T-cell (primary cell): Measurements from ENCODE around the gene USP3. TPM values are rescaled to one million over a fixed set of nuclear protein-coding genes. Genes with fewer than 3 reads are reported as not detected.

ENCODE experiments used
- ATAC-seq, 4 experiments: fragments of 200-7000 bp in 3 of 4; fragments of 150-1000 bp in 1 of 4; cut with Tn5 transposase; replicated peaks in 1 of 4; 1 replicate in 3 of 4; 2 replicates in 1 of 4; pipeline ENCODE4 v1.10.0; 2021; ENCODE audit warnings: moderate library complexity in 3 of 4, mild to moderate bottlenecking in 2 of 4, moderate number of reproducible peaks in 1 of 4
- CTCF ChIA-PET, 2 donors: fragments of 300-600 bp; sonication (Branson Sonifier 250); formaldehyde crosslinking; loops; one replicate each; lab custom pipeline; 2022; ENCODE audit warnings: antibody characterized with exemption in 2 of 2; lab: Charles Lee
- POLR2A ChIA-PET, 2 donors: fragments of 300-600 bp; sonication (Branson Sonifier 250); formaldehyde crosslinking; loops; one replicate each; lab custom pipeline; 2022; ENCODE audit warnings: antibody characterized with exemption in 2 of 2; lab: Charles Lee
- DNase-seq, 35 experiments: peaks; one replicate each; pipeline versions ENCODE4 v3.0.0 to v3.0.0-alpha.2; 2013 to 2023
- H3K27ac ChIP-seq: one replicate; pipeline ENCODE4 v1.5.1; 2013; ENCODE audit warnings: low read length
- H3K27me3 ChIP-seq, 2 experiments: replicated peaks in 1 of 2; 1 replicate in 1 of 2; 2 replicates in 1 of 2; pipeline versions ENCODE4 v1.6.1 to v1.7.0; 2013; ENCODE audit warnings: low read length in 1 of 2, mixed read lengths in 1 of 2; ENCODE audit not compliant: control insufficient read depth in 2 of 2, insufficient read depth in 2 of 2; ENCODE audit errors: extremely low read depth in 1 of 2
- H3K36me3 ChIP-seq, 2 donors: 1 replicate in 1 of 2; 2 replicates in 1 of 2; pipeline versions ENCODE4 v1.6.1 to v1.7.0; 2013; ENCODE audit warnings: low read length in 1 of 2; ENCODE audit not compliant: control insufficient read depth in 2 of 2, insufficient read depth in 1 of 2; ENCODE audit errors: extremely low read depth in 1 of 2
- H3K4me1 ChIP-seq, 2 experiments: 1 replicate in 1 of 2; 2 replicates in 1 of 2; pipeline versions ENCODE4 v1.6.1 to v1.7.0; 2013; ENCODE audit warnings: low read length in 2 of 2, mixed read lengths in 1 of 2; ENCODE audit not compliant: insufficient read depth in 2 of 2, control insufficient read depth in 1 of 2; ENCODE audit errors: extremely low read depth in 1 of 2
- H3K4me3 ChIP-seq, 2 donors: 1 replicate in 1 of 2; 2 replicates in 1 of 2; pipeline versions ENCODE4 v1.5.1 to v1.7.0; 2013; ENCODE audit warnings: mild to moderate bottlenecking in 2 of 2, low read length in 1 of 2, moderate library complexity in 1 of 2; ENCODE audit not compliant: control insufficient read depth in 1 of 2; ENCODE audit errors: extremely low read depth in 1 of 2
- H3K9me3 ChIP-seq: 2 replicates; pipeline ENCODE4 v1.7.0; 2013
- H3K27ac Mint-ChIP-seq, 2 donors: one replicate each; pipeline ENCODE4 v1.8.0; 2020 to 2021; ENCODE audit warnings: mild to moderate bottlenecking in 2 of 2, mixed read lengths in 2 of 2
- H3K27me3 Mint-ChIP-seq, 2 donors: one replicate each; pipeline ENCODE4 v1.8.0; 2021 to 2022; ENCODE audit warnings: mixed read lengths in 2 of 2
- H3K36me3 Mint-ChIP-seq: one replicate; pipeline ENCODE4 v1.8.0; 2021; ENCODE audit warnings: mixed read lengths
- H3K4me1 Mint-ChIP-seq, 3 donors: one replicate each; pipeline ENCODE4 v1.8.0; 2020 to 2022; ENCODE audit warnings: mixed read lengths in 3 of 3, mild to moderate bottlenecking in 1 of 3
- H3K4me3 Mint-ChIP-seq, 3 donors: one replicate each; pipeline ENCODE4 v1.8.0; 2020 to 2022; ENCODE audit warnings: mild to moderate bottlenecking in 3 of 3, mixed read lengths in 3 of 3, moderate library complexity in 3 of 3
- H3K9me3 Mint-ChIP-seq, 3 donors: one replicate each; pipeline ENCODE4 v1.8.0; 2020 to 2022; ENCODE audit warnings: mixed read lengths in 3 of 3
- WGBS: methylation state at CpG from one replicate; pipeline ENCODE4 v1.1.5; 2013; ENCODE audit warnings: missing lambda C conversion rate; ENCODE audit not compliant: insufficient coverage; 5-methylcytosine and 5-hydroxymethylcytosine counted together
- total RNA-seq, 35 experiments: library from RNA in 6 of 35; stranded (reverse) in 6 of 35; fragments of 120-200 nt in 1 of 35; gene quantifications; one replicate each; pipeline versions ENCODE4 v1.2.1 to v1.2.4 and lab custom pipeline; 2013 to 2026

The USP3 gene
- total RNA-seq, 5 donors from 2014 or later (not counting 1 experiment from before 2014, with no cell fraction given): 123 to 265 (median 130) TPM

DNA sequence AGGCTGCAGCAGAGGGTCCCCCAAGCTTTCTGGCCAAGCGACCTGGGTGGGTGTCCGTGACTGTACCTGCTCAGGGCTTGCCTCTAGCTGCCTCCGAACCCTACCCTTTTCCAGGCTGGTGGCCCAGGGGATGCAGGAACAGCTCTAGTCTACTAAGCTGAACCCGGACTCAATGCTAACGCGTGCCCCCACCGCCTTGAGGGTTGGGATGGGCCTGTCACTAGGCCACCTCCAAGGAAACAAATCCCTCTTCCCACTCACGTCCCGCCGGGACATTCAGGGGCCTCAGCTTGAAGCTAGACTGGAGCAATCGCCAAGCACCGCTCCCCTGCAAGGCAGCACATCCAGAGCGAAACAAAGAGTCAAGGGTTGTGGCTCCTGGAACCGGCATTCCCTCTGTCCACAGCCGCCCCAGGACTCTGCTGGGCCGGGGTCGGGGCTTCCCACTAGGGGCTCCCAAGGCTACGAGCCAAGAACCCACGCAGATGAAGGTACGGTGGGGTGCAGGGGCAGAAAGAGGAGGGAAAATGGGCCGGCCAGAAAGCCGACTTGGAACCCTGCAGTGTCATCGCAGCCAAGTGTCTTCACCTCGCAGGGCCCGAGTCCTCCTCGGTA is 95.7 kb downstream of the USP3 start:
- peak; percentile 3 to 6 (median 5) for ATAC-seq
- H3K4me1 Mint-ChIP-seq: peaks cover 52 to 65% (median 63%) of the 10 kb centered on the region in 3 donors

DNA sequence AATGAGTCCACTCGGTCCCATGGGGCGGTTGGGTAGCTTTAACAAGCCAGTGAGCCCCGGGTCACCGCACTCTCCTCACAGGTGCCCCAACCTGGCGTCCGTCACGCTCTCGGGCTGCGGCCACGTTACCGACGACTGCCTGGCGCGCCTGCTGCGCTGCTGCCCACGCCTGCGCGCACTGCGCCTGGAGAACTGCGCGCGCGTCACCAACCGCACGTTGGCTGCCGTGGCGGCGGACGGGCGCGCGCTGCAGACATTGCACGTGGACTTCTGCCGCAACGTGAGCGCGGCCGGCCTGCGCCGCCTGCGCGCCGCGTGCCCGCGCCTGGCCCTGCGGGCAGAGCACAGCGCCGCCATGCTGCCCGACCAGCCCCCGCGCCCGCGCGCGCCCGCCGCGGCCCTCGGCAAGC is 96.2 kb downstream of the USP3 start:
- Mint-ChIP-seq H3K4me3 (peak overlapping the region; percentile 86 to 95 (median 88)), H3K9me3 (no peaks in the 10 kb centered on the region), H3K27me3 (no peaks in the 10 kb centered on the region), H3K4me1 (peaks cover 53 to 66% (median 63%) of the 10 kb centered on the region in 3 donors), H3K27ac (peak overlapping the region; percentile 89 to 92), H3K36me3 (no peaks in the 10 kb centered on the region)
- H3K27ac ChIP-seq: peak overlapping the region; percentile 78
- WGBS: under 1% methylated on average over 60 of the region's 60 CpGs
- no peaks in the 10 kb centered on the region for H3K27me3 ChIP-seq
- H3K4me1 ChIP-seq: peaks cover 19 to 47% of the 10 kb centered on the region in 2 experiments
- DNase-seq (peak; percentile 80 to 98 (median 89)), ATAC-seq (peak; percentile 79 to 85 (median 82))
- H3K4me3 ChIP-seq: peak overlapping the region; percentile 86 to 87
- POLR2A ChIA-PET: interaction anchor here in 1 of 2 donors (0.5 kb wide), 1 partner anchor 674 kb away, joined by 5 read pairs; no protein-coding TSS in a partner anchor
- no peaks in the 10 kb centered on the region for H3K36me3 ChIP-seq
- H3K9me3 ChIP-seq: no peaks in the 10 kb centered on the region
- CTCF ChIA-PET: interaction anchor here in 1 of 2 donors (1.2 to 2.1 kb wide), 3 partner anchors 10 to 553 kb away, joined by 3 to 7 read pairs (median 4); no protein-coding TSS in a partner anchor

More for the DNA sequence above, 95.7 kb downstream of the USP3 start:
- no peaks in the 10 kb centered on the region for H3K36me3 Mint-ChIP-seq
- H3K36me3 ChIP-seq: no peaks in the 10 kb centered on the region
- ChIA-PET POLR2A (interaction anchor here in 1 of 2 donors (0.5 to 0.8 kb wide), 3 partner anchors 96 to 674 kb away, joined by 3 to 5 read pairs (median 3); no protein-coding TSS in a partner anchor), CTCF (interaction anchor here (0.7 to 2.1 kb wide), 7 partner anchors 9 to 553 kb away, joined by 3 to 7 read pairs (median 4); no protein-coding TSS in a partner anchor)
- DNase-seq: peak in 4 of 35 experiments; percentile 4 to 29 (median 17)
- peaks cover 18 to 45% of the 10 kb centered on the region in 2 experiments for H3K4me1 ChIP-seq
- H3K4me3 Mint-ChIP-seq: peak overlapping the region; percentile 81 to 88 (median 86)
- H3K4me3 ChIP-seq: peak overlapping the region; percentile 74 to 79
- H3K27me3 ChIP-seq: no peaks in the 10 kb centered on the region
- peak overlapping the region; percentile 85 to 89 for H3K27ac Mint-ChIP-seq
- 12% methylated on average over 24 of the region's 26 CpGs for WGBS
- no peaks in the 10 kb centered on the region for H3K27me3 Mint-ChIP-seq
- no peaks in the 10 kb centered on the region for H3K9me3 ChIP-seq
- peak overlapping the region; percentile 67 for H3K27ac ChIP-seq
- H3K9me3 Mint-ChIP-seq: no peaks in the 10 kb centered on the region

DNA sequence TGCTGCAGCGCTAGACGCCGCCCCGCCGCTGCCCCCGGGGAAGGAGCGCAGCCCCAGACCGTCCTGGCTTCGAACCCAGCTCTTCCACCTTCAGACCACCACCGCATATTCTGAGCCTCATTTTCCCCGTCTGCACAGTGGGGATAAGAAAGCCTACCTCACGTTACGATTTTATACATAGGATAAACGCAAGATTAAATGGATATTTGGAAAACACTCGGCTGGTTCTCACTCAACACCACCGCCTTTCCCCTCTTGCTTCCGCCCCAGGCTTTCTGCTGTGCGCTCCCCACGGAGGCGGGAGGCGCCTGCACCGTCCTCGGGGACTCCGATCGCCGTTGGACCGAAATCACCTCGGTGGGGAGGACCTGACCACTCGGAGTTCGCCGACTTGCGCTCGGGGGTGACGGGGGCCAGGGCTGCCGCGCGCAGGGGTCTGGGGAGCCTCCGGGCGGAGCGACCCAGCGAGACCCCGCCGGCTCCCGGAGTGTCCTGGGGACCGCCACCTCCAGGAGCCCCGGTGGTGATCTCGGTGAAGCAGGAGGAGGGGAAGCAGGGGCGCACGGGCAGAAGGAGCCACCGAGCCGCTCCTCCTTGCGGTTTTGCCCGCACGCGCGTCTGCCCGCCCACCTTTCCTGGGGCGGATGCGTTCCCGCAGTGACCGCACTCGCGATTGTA is 96.8 kb downstream of the USP3 start:
- Mint-ChIP-seq H3K9me3 (no peaks in the 10 kb centered on the region), H3K4me3 (peak overlapping the region; percentile 86 to 95 (median 88)), H3K36me3 (no peaks in the 10 kb centered on the region), H3K4me1 (peaks cover 53 to 66% (median 63%) of the 10 kb centered on the region in 3 donors), H3K27ac (peak overlapping the region; percentile 92 to 94), H3K27me3 (no peaks in the 10 kb centered on the region)
- Histone ChIP-seq H3K27ac (peak overlapping the region; percentile 78), H3K4me1 (peaks cover 22 to 50% of the 10 kb centered on the region in 2 experiments), H3K9me3 (no peaks in the 10 kb centered on the region), H3K27me3 (no peaks in the 10 kb centered on the region), H3K4me3 (peak overlapping the region; percentile 86 to 87), H3K36me3 (no peaks in the 10 kb centered on the region)
- under 1% methylated on average over 45 of the region's 63 CpGs for WGBS
- ATAC-seq (peak; percentile 24 to 33 (median 26)), DNase-seq (peak in 33 of 35 experiments; percentile 15 to 76 (median 42))
- ChIA-PET CTCF (interaction anchor here in 1 of 2 donors (1.4 kb wide), 1 partner anchor 552 kb away, joined by 3 read pairs; no protein-coding TSS in a partner anchor), POLR2A (interaction anchor here in 1 of 2 donors (0.5 to 0.6 kb wide), 2 partner anchors 123 to 675 kb away, joined by 3 to 5 read pairs; no protein-coding TSS in a partner anchor)

DNA sequence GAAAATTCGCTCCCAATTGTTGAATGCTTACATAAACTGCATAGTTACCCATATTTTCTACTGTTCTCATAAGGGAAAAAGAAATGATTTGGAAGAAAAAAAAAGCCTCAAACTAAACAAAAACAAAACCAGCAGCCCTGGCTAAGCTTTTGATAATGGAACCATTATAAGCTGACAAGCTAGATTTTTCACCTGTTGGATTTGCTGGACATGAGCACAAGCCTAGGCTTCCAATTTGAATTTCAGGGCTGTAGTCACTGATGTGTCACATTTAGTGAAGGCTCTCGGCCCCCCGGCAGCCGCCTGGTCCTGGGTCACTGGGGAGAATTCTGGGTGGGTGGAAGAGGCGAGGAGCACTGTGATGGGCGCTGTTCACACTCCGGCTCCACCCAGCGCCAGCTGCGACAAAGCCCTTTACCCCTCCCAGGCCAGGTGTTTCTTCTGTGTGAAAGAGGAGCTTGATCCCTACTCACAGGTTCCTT is 97.4 kb downstream of the USP3 start:
- CTCF ChIA-PET: interaction anchor here in 1 of 2 donors (1.0 to 1.4 kb wide), 2 partner anchors 9 to 552 kb away, joined by 3 to 9 read pairs; no protein-coding TSS in a partner anchor
- Histone ChIP-seq H3K4me1 (peaks cover 26 to 55% of the 10 kb centered on the region in 2 experiments), H3K4me3 (peak overlapping the region; percentile 86 to 87), H3K36me3 (peaks cover 0 to 2% of the 10 kb centered on the region in 2 donors), H3K27ac (peak overlapping the region; percentile 78), H3K27me3 (no peaks in the 10 kb centered on the region), H3K9me3 (no peaks in the 10 kb centered on the region)
- no peaks in the 10 kb centered on the region for H3K36me3 Mint-ChIP-seq
- H3K4me3 Mint-ChIP-seq: peak overlapping the region; percentile 86 to 95 (median 88)
- ATAC-seq: no peak
- no peaks in the 10 kb centered on the region for H3K27me3 Mint-ChIP-seq
- peak overlapping the region; percentile 92 to 94 for H3K27ac Mint-ChIP-seq
- H3K9me3 Mint-ChIP-seq: no peaks in the 10 kb centered on the region
- 0% methylated on average over 1 of the region's 9 CpGs for WGBS
- DNase-seq: peak in 1 of 35 experiments; percentile 28
- H3K4me1 Mint-ChIP-seq: peaks cover 54 to 66% (median 62%) of the 10 kb centered on the region in 3 donors
- POLR2A ChIA-PET: interaction anchor here (0.6 kb wide), 2 partner anchors 124 to 494 kb away, joined by 3 to 9 read pairs; partner anchors contain the start of gene SNX1 (in 1 of the 2)

DNA sequence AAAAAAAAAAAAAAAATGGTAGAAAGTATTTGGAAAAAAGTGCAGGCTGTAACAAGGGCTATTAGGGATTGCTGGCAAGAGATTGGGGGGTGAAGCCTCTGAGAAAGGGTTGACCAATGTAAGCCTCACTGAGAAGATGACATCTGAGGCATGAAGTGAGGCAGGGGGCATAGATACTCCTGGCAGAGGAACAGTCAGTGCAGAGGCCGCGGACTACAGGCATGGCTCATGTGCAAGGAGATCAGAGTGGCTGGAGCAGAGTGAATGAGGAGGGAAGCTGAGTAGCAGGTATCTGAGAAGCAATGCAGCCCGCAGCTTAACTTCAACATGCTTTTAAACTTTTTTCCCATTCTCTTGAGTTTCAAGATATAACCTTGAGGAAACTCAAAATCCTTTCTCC is 98.2 kb downstream of the USP3 start:
- Mint-ChIP-seq H3K4me3 (peak overlapping the region; percentile 41 to 95 (median 86)), H3K27ac (peak overlapping the region; percentile 50 to 87), H3K4me1 (peaks cover 52 to 64% (median 54%) of the 10 kb centered on the region in 3 donors), H3K36me3 (peaks cover 1% of the 10 kb centered on the region), H3K9me3 (no peaks in the 10 kb centered on the region), H3K27me3 (no peaks in the 10 kb centered on the region)
- H3K27me3 ChIP-seq: no peaks in the 10 kb centered on the region
- ChIA-PET POLR2A (interaction anchor here in 1 of 2 donors (0.6 kb wide), 1 partner anchor 493 kb away, joined by 9 read pairs; the partner anchor contains the start of gene SNX1), CTCF (interaction anchor here (0.6 to 1.0 kb wide), 2 partner anchors 8 to 159 kb away, joined by 5 to 9 read pairs; no protein-coding TSS in a partner anchor)
- ATAC-seq (no peak), DNase-seq (no peak)
- 90% methylated on average over 2 of the region's 3 CpGs for WGBS
- H3K36me3 ChIP-seq: peaks cover 0 to 6% of the 10 kb centered on the region in 2 donors
- H3K4me1 ChIP-seq: peaks cover 26 to 57% of the 10 kb centered on the region in 2 experiments
- no peak overlapping the region for H3K4me3 ChIP-seq
- no peak overlapping the region for H3K27ac ChIP-seq
- no peaks in the 10 kb centered on the region for H3K9me3 ChIP-seq
